ENCODE results near the gene ZNF385B. TPM values are rescaled to one million over a fixed set of nuclear protein-coding genes. Genes with fewer than 3 reads are reported as not detected.

The ZNF385B gene
- total and polyA plus RNA-seq, 10 of the 15 experiments (the other 5 are each of a cell fraction or from before 2014, with no cell fraction given) = not detected

DNA sequence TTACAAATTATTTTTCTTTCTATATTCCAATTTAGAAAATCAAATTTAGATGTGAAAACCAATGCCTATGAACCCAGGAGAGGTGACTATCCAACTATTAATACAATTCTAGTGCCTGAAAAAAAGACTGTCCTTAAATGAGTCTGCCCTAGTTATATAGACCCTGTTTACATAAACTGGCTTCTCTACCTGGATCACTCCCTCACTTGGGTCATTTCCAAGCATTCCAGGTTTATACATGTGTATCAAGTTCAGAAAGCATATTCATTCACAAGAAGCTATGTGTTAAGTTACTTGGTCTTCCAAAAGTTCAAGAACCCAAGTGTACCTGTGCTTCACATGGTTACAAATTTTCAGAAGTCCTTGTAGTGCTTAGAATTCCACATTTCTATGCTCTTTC, 8.3 kb downstream of the ZNF385B start (continued):
- TF ChIP-seq CTCF (IDR thresholded peaks at IDR 0.05 in 2 of 3, conservative IDR thresholded peaks at IDR 0.05 in 1 of 3; ENCODE audit: control insufficient read depth in 2 of 3, extremely low read depth in 1 of 3, insufficient read depth in 1 of 3, low read depth in 3 of 3, low read length in 3 of 3) (no peak), MXI1 (IDR thresholded peaks at IDR 0.05; ENCODE audit: low read depth, low read length) (no peak), DPF2 (IDR thresholded peaks at IDR 0.05) (no peak)

DNA sequence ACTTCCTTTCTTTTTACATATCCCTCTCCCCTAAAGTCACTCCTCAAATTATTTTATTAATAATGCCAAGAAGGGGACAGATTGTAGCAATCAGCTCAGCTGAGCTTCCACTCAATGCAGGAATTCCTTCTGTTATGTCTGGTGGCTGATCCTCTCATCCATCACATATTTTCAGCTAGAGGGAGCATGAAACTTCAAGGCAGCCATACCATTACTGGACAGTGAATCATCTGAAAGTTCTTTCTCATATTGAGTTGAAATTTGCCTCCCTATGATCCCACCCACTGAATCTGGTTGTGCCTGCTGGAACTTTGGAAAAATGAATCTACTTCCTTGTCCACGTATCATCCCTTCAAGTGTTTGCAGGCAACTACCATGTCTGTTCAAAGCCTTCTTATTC, 11.2 kb downstream of the ZNF385B start:
- intact Hi-C loops (cut with micrococcal nuclease; ENCODE audit: unreplicated experiment) (no loop called here), in situ Hi-C loops (cut with MboI) (no loop called here)
- ChIA-PET SMC1A (ENCODE audit: uncharacterized antibody, unreplicated experiment) (no interaction called here), RAD21 (ENCODE audit: unreplicated experiment) (no interaction called here), POLR2A (no interaction called here), CTCF (no interaction called here)
- no peak for DNase-seq (ENCODE audit: low read depth, low spot score)
- H3K27ac ChIP-seq (ENCODE audit: control insufficient read depth, insufficient read depth) = no peak overlapping the region
- ATAC-seq = no peak
- H3K36me3 ChIP-seq (ENCODE audit: control insufficient read depth in 2 of 2, insufficient read depth in 2 of 2, low read length in 1 of 2) = no peaks in the 10 kb centered on the region
- TF ChIP-seq, protein P1, sequence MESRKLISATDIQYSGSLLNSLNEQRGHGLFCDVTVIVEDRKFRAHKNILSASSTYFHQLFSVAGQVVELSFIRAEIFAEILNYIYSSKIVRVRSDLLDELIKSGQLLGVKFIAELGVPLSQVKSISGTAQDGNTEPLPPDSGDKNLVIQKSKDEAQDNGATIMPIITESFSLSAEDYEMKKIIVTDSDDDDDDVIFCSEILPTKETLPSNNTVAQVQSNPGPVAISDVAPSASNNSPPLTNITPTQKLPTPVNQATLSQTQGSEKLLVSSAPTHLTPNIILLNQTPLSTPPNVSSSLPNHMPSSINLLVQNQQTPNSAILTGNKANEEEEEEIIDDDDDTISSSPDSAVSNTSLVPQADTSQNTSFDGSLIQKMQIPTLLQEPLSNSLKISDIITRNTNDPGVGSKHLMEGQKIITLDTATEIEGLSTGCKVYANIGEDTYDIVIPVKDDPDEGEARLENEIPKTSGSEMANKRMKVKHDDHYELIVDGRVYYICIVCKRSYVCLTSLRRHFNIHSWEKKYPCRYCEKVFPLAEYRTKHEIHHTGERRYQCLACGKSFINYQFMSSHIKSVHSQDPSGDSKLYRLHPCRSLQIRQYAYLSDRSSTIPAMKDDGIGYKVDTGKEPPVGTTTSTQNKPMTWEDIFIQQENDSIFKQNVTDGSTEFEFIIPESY (IDR thresholded peaks at IDR 0.05) = no peak
- no peak for TF ChIP-seq RAD21 (IDR thresholded peaks at IDR 0.05; ENCODE audit: insufficient read depth, low read depth, low read length)
- no peak for TF ChIP-seq ATF7 (IDR thresholded peaks at IDR 0.05; ENCODE audit: low read depth)
- H3K79me2 ChIP-seq (ENCODE audit: control insufficient read depth, insufficient read depth, low read length) = no peaks in the 10 kb centered on the region
- H3K4me1 ChIP-seq (ENCODE audit: control insufficient read depth, insufficient read depth, low read length) = no peaks in the 10 kb centered on the region
- no peak overlapping the region for H3K4me2 ChIP-seq (ENCODE audit: control insufficient read depth, insufficient read depth)
- no peaks in the 10 kb centered on the region for H3K9me3 ChIP-seq (replicated peaks; ENCODE audit: control insufficient read depth, insufficient read depth, low read length)
- no peak overlapping the region for H3K9ac ChIP-seq (ENCODE audit: control insufficient read depth, insufficient read depth, low read length)
- no peaks in the 10 kb centered on the region for H3K27me3 ChIP-seq (replicated peaks in 1 of 2; ENCODE audit: control insufficient read depth in 2 of 2, insufficient read depth in 2 of 2, low read length in 1 of 2)
- 0% methylated on average over 1 of the region's 1 CpG for WGBS (ENCODE audit: insufficient coverage, insufficient replicate concordance, low lambda C conversion rate, missing lambda C conversion rate)
- no peaks in the 10 kb centered on the region for H4K20me1 ChIP-seq (ENCODE audit: control insufficient read depth, insufficient read depth)
- no peak overlapping the region for H3K4me3 ChIP-seq
- H2AFZ ChIP-seq (ENCODE audit: control insufficient read depth, low read depth, low read length) = no peak overlapping the region
- BruUV-seq (replicated peaks) = no TSS peak
- no peak for FAIRE-seq
